SIG-M5 (cell line): ENCODE measurements around the gene PROK2.

Experiments
- DNase-seq: peaks from one replicate; lab custom pipeline; 2025; lab: John Stamatoyannopoulos, UW

PROK2 gene

GRCh38 chr3:71786551-71786950 is 1.6 kb upstream of the PROK2 start:
- DNase-seq, result no peak

GRCh38 chr3:71786217-71786549 is 1.2 kb upstream of the PROK2 start:
- no peak for DNase-seq

DNA sequence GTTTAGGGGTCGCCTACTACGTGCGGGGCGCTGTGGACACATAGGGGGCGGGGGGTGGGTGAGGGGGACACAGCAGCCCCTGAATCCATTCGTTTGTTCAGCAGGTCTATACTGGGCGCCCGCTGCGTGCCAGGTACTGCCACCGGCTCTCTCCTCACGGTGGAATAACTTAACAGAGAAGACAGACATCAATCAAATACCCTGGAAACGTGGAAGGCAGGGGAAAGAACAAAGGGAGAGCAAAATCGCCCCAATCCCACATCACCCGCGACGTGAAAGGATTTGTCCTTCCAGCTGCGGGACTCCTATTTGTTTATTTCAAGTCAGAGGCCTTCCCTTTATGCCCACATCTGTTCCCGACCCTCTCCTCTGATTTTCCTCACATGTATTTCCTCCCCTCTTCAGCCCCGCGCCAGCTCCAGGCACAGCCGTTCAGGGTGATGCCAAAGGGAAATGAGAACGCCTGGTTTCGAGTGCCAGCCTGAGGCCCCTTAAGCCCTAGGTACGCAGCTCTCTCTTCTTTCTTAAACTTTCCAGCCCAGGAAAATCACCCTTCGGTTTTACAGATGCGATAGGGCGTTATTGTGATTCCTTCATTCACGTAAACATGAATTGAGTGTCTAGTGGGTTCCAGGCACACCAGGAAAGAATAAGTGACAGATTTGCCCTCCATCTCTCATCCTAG is 726 bp upstream of the PROK2 start:
- DNase-seq, result no peak

DNA sequence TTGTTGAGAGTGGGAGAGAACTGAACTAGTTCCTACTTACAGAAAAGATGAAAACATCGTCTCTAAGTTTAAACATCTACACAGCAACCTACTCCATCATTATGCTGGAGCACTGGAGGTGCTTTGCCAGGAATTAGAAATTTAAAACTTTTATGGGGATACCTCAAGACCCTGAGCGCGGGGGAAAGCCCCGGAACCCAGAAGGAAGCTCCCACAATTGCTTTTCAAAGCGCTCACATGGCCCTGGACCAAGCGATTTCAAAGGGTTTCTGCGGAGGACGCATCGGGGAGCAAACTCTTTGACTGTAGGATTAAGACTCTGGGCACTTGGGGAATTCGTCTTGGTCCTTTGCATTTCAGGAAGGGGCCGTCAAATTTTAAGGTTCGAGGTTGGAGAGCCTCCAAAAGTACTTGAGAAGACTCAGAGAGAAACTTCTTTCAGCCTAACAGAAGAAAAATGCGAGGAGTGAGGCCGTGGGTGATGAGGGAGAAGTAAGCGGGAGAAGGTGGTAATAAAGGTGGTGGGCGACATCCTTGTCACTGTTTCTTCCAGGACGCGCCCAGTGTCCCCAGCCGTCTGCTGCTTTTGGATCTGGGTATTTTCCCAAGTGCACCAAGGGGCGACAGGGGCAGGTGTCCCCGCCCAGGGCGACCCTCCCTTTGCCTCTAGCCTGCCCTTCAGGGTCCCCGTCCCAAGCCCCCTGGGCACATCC is 591 bp downstream of the PROK2 start:
- DNase-seq, result no peak

GRCh38 chr3:71783152-71783551 is 1.8 kb downstream of the PROK2 start:
- DNase-seq, result no peak

DNA sequence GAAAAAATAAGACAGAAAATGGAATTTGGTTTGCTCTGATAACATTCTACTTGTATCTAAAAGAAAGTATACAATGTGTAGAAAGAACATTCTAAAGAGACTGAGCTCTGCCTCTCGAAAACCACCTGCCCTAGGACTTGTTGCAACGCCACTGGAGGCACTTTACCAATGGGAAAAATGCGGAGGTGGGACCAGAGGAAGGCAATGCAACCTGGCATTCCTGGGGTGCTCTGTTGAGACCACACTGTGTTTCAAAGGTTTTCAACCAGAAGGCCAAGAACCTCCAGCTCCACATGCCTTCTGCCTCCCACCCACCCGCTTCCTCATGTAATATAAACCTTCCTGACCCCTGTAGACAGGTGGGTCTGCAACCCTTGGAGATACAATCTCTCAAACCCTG is 4.5 kb downstream of the PROK2 start:
- no peak for DNase-seq

DNA sequence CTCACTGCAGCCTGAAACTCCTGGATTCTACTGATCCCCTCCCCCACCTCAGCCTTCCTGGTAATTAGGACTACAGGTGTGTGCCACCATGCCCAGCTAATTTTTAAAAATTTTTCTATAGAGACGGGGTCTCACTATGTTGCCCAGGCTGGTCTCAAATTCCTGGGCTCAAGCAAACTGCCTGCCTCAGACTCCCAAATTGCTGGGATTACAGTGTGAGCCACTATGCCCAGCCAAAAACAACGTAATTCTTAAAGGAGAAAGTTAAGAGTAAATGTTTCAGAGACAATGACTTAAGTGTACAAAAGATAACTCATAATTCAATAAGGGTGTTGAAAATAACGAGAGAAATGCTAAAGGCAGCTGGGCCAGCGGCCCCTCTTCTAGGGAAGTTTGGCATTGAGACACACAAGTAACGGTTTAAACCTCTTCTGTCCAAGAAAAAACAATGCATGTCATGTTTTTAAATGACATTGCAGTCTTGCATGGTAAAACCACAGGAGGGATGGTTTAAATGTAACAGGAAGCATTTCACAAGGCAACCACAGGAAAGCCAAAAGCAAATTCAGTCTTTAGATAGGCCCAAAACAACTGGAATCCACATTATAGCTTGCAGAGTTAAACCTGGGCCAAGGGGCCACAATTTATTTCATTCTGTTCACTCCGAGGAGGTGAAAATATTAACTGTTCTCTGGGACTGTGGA is 5.1 kb downstream of the PROK2 start:
- peak; percentile 90 for DNase-seq

GRCh38 chr3:71778353-71778752 is 6.6 kb downstream of the PROK2 start:
- no peak for DNase-seq

GRCh38 chr3:71776538-71776937 is 8.4 kb downstream of the PROK2 start:
- no peak for DNase-seq

DNA sequence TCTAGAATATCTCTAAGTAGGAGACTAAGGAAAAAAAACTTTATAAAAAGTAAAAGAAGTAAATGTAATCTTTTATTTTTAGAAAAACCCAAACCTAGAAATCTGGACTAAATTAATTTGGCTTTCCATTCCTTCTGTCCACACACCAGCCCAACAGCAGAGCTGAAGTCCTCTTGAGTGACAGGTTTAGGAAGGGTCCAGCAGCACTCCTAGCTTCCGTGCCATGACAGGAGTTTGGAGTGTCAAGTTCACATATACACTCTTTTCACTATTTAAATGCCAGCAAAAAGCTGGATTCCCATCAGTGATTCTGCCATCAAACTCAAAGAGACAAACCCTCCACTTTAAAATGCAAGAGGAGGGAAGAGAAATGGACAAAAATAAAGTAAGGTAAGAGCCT is 13.1 kb downstream of the PROK2 start:
- DNase-seq, result no peak

DNA sequence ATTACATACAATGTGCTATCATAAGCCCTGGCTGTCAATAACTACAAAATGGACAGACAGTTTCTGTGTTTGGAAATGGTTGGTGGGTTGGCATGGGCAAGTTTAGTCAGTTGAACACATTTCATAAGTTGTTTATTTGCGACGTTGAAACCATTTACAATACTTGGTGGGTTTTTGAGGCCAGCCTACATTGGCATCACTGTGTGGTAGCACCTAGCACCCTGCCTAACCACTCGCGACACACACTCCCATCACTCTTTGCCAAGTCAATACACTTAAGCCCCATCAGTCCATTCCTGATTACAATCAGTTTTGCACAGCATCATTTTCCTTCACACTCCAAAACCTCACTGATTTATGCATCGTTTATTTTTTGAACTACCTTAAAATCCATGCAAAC is 13.8 kb downstream of the PROK2 start:
- no peak for DNase-seq

DNA sequence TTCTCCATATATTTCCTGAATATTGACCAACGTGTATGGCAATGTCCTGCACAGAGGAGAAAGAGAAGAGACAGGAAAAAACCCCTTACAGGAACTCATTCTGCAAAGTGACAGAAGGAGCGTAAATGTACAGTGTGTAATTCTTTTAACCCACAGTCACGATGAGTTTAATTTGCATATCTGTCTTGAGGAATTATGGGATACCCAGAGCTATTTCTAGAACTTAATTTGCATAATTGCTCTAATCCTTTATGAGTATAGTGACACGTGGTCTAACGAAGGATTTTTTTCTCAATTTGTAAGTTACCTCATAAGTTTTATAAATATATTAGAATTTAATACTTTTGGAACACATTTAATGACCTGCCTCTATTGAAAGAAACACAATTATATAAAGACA is 21.5 kb downstream of the PROK2 start:
- no peak for DNase-seq

- no peak for DNase-seq
Observed at GRCh38 chr3:71760140-71760539, 24.8 kb downstream of the PROK2 start.

DNA sequence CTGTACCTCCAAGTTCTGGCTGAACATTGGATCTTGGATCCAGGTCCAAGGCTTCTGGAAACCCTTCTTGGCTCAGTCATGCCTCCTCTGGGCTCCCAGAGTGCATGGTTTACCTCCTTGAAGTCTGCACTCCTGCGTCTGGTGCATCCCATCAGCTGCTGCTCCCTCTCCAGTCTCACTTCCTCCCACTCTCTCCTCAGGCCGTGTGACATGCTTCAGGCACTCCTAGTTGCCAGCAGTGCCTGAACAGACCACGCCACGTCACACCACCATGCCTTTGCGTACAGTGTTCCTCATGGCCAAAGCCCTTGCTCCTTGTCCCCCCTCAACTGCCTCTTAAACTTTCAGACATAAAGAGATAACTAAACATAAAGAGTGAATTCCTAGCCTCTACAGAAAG is 25.5 kb downstream of the PROK2 start:
- DNase-seq, result no peak

GRCh38 chr3:71758091-71758490 is 26.9 kb downstream of the PROK2 start:
- DNase-seq, result no peak

GRCh38 chr3:71754610-71755253 is 30.2 kb downstream of the PROK2 start:
- DNase-seq, result no peak

GRCh38 chr3:71753701-71754609 is 31.0 kb downstream of the PROK2 start, which contains the start of gene GPR27:
GPR27 (plus strand) TSS chr3:71753855; CDS start chr3:71754050, 195 bp downstream.
- DNase-seq, result no peak

DNA sequence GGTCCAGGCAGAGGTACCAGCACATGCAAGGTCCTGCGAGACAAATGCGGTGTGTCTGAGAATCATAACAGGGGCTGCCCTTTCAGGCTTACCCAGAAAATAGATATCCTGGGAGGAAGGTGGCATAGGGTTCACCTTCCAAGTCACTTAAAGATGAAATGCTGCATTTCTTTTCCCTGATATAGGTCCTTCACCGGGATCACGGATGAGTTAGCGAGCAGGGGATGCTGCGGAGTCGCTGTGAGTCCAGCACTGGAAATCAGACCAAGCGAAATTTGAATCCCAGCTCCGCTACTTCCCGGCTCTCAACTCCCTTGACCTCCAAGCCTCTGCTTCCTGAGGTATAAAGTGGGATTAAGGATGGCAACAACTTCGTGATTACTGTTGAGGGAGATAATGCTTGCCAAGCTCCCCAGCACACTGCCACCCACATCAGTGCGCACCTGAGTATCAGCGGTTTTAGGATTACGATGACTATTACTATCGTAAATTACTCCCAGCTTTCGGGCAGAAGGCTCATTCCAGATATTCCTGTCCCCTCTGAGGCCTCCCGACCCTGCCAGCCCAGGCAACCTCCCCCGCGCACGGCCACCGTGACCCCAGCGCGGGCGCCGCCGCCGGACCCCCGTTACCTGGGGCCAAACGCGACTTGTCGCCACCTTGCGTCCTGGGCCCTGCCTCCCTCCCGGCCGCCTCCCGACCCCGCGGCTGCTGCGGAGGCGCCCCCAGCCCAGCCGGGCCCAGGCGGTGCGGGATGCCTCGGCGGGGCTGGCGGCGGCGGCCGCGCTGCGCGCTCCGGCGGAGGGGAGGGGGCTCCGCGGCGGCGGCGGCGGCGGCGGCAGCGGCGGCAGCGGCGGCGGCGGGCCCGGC is 31.9 kb downstream of the PROK2 start:
- DNase-seq, result no peak

- no peak for DNase-seq
Observed at GRCh38 chr3:71751602-71752001, 33.3 kb downstream of the PROK2 start.

- DNase-seq, result no peak
Observed at GRCh38 chr3:71744738-71745137, 40.2 kb downstream of the PROK2 start.

- no peak for DNase-seq
Observed at GRCh38 chr3:71742621-71743020, 42.3 kb downstream of the PROK2 start.
